ENCODE measurements around the gene TPCN2.

The TPCN2 gene

DNA sequence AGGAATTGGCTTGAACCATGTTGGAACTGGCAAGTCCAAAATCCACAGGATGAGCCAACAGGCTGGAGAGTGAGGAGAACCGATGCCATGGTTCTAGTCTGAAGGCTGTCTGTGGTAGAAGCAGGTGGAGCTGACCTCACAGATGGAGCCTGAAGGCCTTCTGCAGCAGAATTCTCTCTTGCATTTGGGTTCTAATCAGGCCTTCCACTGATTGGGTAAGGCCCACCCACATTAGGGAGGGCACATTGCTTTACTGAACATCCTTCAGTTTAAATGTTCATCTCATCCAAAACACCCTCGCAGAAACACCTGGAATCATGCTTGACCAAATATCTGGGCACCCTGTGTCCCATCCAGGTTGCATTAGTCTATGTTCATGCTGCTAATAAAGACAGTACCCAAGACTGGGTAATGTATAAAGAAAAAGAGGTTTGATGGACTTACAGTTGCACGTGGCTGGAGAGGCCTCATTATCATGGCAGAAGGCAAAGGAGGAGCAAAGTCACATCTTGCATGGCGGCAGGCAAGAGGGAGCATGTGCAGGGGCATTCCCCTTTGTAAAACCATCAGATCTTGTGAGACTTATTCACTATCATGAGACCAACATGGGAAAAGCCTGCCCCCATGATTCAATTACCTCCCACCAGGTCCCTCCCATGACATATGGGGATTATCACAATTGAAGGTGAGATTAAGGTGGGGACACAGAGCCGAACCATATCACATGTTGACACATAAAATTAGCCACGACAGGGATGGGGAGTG is 122.9 kb downstream of the TPCN2 start:
- DNase-seq = no peak

DNA sequence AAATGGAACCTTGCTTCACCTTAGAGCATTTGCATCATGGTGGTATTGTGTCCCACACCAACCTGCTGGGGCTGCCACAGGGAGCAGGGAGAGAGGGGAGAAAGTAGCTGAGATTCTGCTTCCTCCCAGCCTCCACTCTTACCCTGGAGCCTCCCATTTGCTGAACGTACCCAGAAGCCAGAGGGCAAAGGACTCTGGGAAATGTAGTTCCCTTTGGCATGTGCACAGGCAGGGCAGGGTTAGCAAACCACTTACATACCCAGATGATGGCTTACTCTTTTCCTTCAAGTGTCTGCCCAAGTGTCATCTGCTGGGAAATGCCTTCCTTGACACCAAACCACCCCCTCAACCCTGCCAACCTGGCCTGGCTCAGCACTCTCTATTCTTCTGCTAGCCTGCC is 123.9 kb downstream of the TPCN2 start:
- DNase-seq = no peak

- DNase-seq = no peak
Observed at GRCh38 chr11:69173331-69173730, 124.6 kb downstream of the TPCN2 start.

DNA sequence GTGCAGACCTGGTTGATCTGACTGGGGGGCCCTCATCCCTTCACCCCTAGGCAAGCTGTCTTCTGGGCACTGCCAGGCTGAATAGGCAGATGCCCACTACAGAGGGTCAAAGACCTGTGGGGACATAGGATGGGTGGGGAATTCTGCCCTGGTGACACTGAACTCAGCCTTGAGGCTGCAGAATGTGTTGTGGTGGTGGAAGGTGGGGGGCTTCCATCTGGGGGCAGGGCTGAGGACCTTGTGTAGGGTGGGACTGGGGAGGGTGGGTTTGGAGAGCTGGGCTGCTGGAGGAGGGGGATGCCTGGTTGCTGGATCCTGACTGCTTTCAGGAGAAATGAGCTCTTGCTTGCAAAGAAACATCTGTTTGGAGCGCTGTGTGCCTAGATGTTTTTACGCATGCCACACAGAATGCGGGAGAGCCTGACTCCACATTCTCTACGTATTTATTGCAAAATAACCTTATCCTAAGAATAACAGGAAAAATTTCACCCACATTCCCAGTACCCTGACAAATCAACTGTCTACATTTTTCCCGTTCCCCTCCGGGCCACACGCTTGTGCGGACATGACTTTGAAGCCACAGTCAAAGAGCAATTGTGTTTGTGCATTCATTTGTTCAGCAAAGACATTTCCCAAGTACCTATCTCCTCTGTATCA is 125.3 kb downstream of the TPCN2 start:
- DNase-seq = no peak

DNA sequence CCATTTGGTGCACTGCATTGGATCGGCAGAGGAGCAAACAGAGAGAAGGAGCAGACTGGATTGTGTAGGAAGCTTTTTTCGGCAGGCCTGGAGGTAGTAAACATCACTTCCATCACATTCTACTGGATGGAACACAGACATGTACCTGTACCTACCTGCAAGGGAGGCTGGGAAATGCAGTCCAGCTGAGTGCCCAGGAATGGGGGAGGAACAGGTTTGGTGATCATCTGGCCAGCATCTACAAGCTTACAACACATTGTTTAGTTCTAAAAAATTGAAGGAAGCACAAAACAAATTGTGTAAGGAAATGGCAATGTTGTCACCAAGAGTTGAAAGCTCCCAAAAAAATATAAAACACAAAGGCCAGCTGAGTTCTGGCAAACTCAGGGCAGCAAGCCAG is 126.1 kb downstream of the TPCN2 start:
- DNase-seq = no peak

DNA sequence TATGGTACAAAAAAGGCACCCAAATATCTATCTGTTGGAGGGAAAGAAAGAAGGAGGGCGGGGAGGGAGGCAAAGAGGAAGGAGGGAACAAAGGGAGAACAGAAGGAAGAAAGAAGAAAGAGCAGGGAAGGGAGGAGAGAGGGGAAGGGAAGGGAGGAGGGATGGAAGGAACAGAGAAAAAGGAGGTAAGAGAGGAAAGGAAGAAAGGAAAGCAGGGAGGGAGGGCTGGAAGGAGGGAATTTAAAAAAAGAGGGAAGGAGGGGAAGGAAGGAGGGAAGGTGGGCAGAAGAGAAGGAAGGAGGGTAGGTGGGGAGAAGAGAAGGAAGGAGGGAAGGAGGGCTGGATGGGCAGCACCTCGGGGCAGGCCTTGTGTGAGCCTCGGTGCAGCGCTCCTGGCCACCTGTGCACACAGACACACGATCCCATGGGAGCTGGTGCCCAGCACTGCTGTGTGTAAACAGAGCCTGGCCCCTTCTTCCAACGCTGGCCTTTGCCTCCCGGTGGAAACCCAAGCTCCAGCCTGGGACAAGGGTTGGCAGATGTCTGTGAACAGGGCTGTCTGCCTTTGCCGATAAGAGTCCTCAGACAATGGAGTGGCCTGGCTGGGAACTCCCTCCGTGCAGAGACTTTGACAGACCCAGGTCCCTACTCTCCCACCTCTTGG is 130.2 kb downstream of the TPCN2 start:
- DNase-seq = no peak

DNA sequence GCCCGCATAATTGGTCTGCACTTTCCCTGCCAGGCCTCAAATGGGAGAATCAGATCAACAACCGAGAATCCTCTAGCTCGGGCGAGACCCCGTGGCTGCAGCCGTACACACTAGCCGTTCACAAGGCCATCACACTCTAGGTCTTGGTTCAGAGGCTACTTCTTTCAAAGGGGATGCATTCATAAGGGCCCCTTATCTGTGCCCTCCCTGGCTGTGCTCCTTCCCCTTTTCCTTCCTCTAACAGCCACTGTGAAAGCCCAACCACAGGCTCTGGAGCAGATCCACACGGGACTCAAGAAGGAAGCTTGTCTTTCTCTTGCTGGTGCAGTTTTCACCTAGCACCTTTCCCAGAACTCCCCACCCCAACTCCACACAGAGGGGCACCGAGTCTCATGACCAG is 131.5 kb downstream of the TPCN2 start:
- DNase-seq = no peak

DNA sequence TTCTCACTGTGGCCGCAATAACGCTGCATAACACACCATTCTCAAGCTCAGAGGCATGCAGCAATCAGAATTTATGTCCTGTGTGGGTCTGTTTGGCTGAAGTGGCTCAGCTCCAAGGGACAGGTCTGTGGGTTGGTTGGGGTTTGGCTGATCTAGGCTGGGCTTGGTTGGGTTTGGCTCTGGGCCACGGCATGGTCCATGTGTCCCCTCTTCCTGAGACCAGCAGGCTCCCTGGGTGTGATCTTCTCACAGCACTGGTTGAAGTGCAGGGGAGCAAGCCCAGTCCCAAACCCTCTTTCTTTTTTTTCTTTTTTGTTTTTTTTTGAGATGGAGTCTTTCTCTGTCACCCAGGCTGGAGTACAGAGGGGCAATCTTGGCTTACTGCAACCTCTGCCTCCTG is 132.0 kb downstream of the TPCN2 start:
- no peak for DNase-seq

DNA sequence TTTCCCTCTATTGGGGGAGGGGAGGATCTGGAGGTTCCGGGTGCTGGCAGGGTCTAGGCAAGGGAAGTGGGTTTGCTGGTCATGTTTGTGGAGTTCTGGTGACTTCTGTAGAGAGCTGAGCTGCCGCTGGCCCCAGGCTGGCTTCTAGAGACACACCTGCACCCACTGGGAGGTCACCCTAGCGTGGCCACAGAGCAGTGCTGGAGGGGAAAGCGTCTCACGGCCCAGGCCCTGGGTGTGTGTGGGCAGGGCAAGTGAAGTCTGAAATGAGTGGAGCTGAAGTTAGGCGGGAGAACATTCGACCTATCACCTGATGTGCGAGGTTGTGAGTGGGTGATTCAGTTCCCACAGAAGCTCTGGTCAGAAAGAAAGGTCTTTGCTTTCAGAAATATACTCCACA is 134.9 kb downstream of the TPCN2 start:
- no peak for DNase-seq
